RWPE2 (cell line): ENCODE data around the gene SAA1.

Experiments used
- ATAC-seq: fragments of 200-7000 bp; cut with Tn5 transposase; 3 replicates; pipeline ENCODE4 v1.9.1; 2021; ENCODE audit warnings: low read depth
- DNase-seq: peaks from one replicate; pipeline ENCODE4 v3.0.0-alpha.2; 2020; ENCODE audit warnings: low spot score
- H3K27ac ChIP-seq: fragments of 450-650 bp; 2 replicates; pipeline ENCODE4 v1.5.1; 2017; ENCODE audit warnings: mild to moderate bottlenecking; ENCODE audit not compliant: poor library complexity, severe bottlenecking
- H3K27me3 ChIP-seq: fragments of 250-450 bp; sonication (Bioruptor Pico); 2 replicates; pipeline ENCODE4 v1.5.1; 2021; ENCODE audit warnings: mild to moderate bottlenecking, moderate library complexity; ENCODE audit not compliant: insufficient read depth, poor library complexity, severe bottlenecking
- H3K36me3 ChIP-seq: fragments of 250-450 bp; sonication (Bioruptor Pico); 2 replicates; pipeline ENCODE4 v1.5.1; 2020; ENCODE audit warnings: low read depth, mild to moderate bottlenecking, moderate library complexity
- H3K4me1 ChIP-seq: fragments of 250-450 bp; sonication (Bioruptor Pico); 2 replicates; pipeline ENCODE4 v1.5.1; 2021; ENCODE audit warnings: mild to moderate bottlenecking, moderate library complexity; ENCODE audit not compliant: insufficient read depth, poor library complexity, severe bottlenecking
- H3K4me3 ChIP-seq: fragments of 250-450 bp; sonication (Bioruptor Pico); 2 replicates; pipeline ENCODE4 v1.5.1; 2021; ENCODE audit warnings: mild to moderate bottlenecking, moderate library complexity; ENCODE audit not compliant: severe bottlenecking
- H3K9me3 ChIP-seq: fragments of 250-450 bp; sonication (Bioruptor Pico); 2 replicates; pipeline ENCODE4 v1.5.1; 2021; ENCODE audit warnings: mild to moderate bottlenecking, moderate library complexity; ENCODE audit not compliant: severe bottlenecking
- CTCF ChIP-seq: fragments of 450-650 bp; IDR thresholded peaks from one replicate; pipeline ENCODE4 v1.5.1; 2017; ENCODE audit warnings: mild to moderate bottlenecking, moderate library complexity; ENCODE audit not compliant: poor library complexity, severe bottlenecking

The SAA1 gene

GRCh38 chr11:18304745-18305144, 38.7 kb downstream of the SAA1 start:
- DNase-seq (no peak), ATAC-seq (no peak)
- no peak overlapping the region for H3K27ac ChIP-seq
- TF ChIP-seq CTCF: no peak
- no peaks in the 10 kb centered on the region for H3K27me3 ChIP-seq
- H3K36me3 ChIP-seq: peaks cover 65% of the 10 kb centered on the region
- no peaks in the 10 kb centered on the region for H3K9me3 ChIP-seq
- H3K4me1 ChIP-seq: peaks cover 13% of the 10 kb centered on the region
- H3K4me3 ChIP-seq: no peak overlapping the region

GRCh38 chr11:18307461-18308139, 41.5 kb downstream of the SAA1 start:
- peaks cover 72% of the 10 kb centered on the region for H3K36me3 ChIP-seq
- no peaks in the 10 kb centered on the region for H3K27me3 ChIP-seq
- peaks cover 18% of the 10 kb centered on the region for H3K4me1 ChIP-seq
- no peak overlapping the region for H3K4me3 ChIP-seq
- peak overlapping the region; percentile 46 for H3K27ac ChIP-seq
- DNase-seq (no peak), ATAC-seq (peak; percentile 71)
- no peak for TF ChIP-seq CTCF
- H3K9me3 ChIP-seq: no peaks in the 10 kb centered on the region

- TF ChIP-seq CTCF: no peak
- ATAC-seq (no peak), DNase-seq (no peak)
- H3K27me3 ChIP-seq: no peaks in the 10 kb centered on the region
- H3K27ac ChIP-seq: peak overlapping the region; percentile 46
- H3K4me1 ChIP-seq: peaks cover 24% of the 10 kb centered on the region
- H3K36me3 ChIP-seq: peaks cover 72% of the 10 kb centered on the region
- H3K4me3 ChIP-seq: no peak overlapping the region
- H3K9me3 ChIP-seq: no peaks in the 10 kb centered on the region
Measured at GRCh38 chr11:18308242-18308641, 42.2 kb downstream of the SAA1 start.

GRCh38 chr11:18309691-18310090, 43.6 kb downstream of the SAA1 start:
- peaks cover 65% of the 10 kb centered on the region for H3K36me3 ChIP-seq
- H3K27ac ChIP-seq: no peak overlapping the region
- H3K27me3 ChIP-seq: no peaks in the 10 kb centered on the region
- no peak for ATAC-seq
- DNase-seq: no peak
- no peaks in the 10 kb centered on the region for H3K9me3 ChIP-seq
- H3K4me1 ChIP-seq: peaks cover 30% of the 10 kb centered on the region
- no peak for TF ChIP-seq CTCF
- H3K4me3 ChIP-seq: no peak overlapping the region

- no peak overlapping the region for H3K4me3 ChIP-seq
- no peaks in the 10 kb centered on the region for H3K9me3 ChIP-seq
- ATAC-seq (no peak), DNase-seq (no peak)
- H3K36me3 ChIP-seq: peaks cover 54% of the 10 kb centered on the region
- no peak for TF ChIP-seq CTCF
- H3K27ac ChIP-seq: no peak overlapping the region
- H3K27me3 ChIP-seq: no peaks in the 10 kb centered on the region
- peaks cover 30% of the 10 kb centered on the region for H3K4me1 ChIP-seq
Measured at GRCh38 chr11:18310800-18311340, 44.8 kb downstream of the SAA1 start.
